ENCODE data around the gene PHF5A. TPM values are rescaled to one million over a fixed set of nuclear protein-coding genes. Genes with fewer than 3 reads are reported as not detected.

PHF5A gene
- polyA plus RNA-seq, 3 donors from 2014 or later, result 26.4 to 31.0 (median 29.9) TPM

- peak in 2 of 3 donors; percentile 15 to 17 for DNase-seq
- H3K4me1 Mint-ChIP-seq, result peaks cover 0 to 6% of the 10 kb centered on the region in 2 donors
- H3K36me3 Mint-ChIP-seq, result peaks cover 0 to 6% (median 3%) of the 10 kb centered on the region in 3 donors
- peaks cover 0 to 3% (median 1%) of the 10 kb centered on the region in 3 donors for H3K27me3 Mint-ChIP-seq (ENCODE audit: low read depth in 3 of 3)
- H3K27ac Mint-ChIP-seq, result no peak overlapping the region
- no peaks in the 10 kb centered on the region for H3K9me3 Mint-ChIP-seq
- no peak overlapping the region for H3K4me3 Mint-ChIP-seq
These were observed 32.7 kb upstream of the PHF5A start for GRCh38 chr22:41501209-41501608.

GRCh38 chr22:41500303-41500702 is 31.8 kb upstream of the PHF5A start:
- DNase-seq, result no peak
- H3K9me3 Mint-ChIP-seq, result no peaks in the 10 kb centered on the region
- H3K36me3 Mint-ChIP-seq, result peaks cover 0 to 6% (median 3%) of the 10 kb centered on the region in 3 donors
- no peak overlapping the region for H3K4me3 Mint-ChIP-seq
- H3K27me3 Mint-ChIP-seq (ENCODE audit: low read depth in 3 of 3), result peaks cover 0 to 3% (median 1%) of the 10 kb centered on the region in 3 donors
- no peak overlapping the region for H3K27ac Mint-ChIP-seq
- peaks cover 0 to 6% of the 10 kb centered on the region in 2 donors for H3K4me1 Mint-ChIP-seq

GRCh38 chr22:41499624-41500280 is 31.3 kb upstream of the PHF5A start:
- DNase-seq, result no peak

GRCh38 chr22:41498303-41498835 is 29.9 kb upstream of the PHF5A start:
- H3K36me3 Mint-ChIP-seq, result peaks cover 0 to 6% (median 3%) of the 10 kb centered on the region in 3 donors
- peaks cover 0 to 4% of the 10 kb centered on the region in 2 donors for H3K4me1 Mint-ChIP-seq
- no peak overlapping the region for H3K27ac Mint-ChIP-seq
- no peaks in the 10 kb centered on the region for H3K9me3 Mint-ChIP-seq
- no peak overlapping the region for H3K4me3 Mint-ChIP-seq
- peaks cover 0 to 3% (median 1%) of the 10 kb centered on the region in 3 donors for H3K27me3 Mint-ChIP-seq (ENCODE audit: low read depth in 3 of 3)
- no peak for DNase-seq

More at GRCh38 chr22:41499624-41500280, 31.3 kb upstream of the PHF5A start:
- peaks cover 0 to 4% of the 10 kb centered on the region in 2 donors for H3K4me1 Mint-ChIP-seq
- H3K27me3 Mint-ChIP-seq (ENCODE audit: low read depth in 3 of 3), result peaks cover 0 to 3% (median 1%) of the 10 kb centered on the region in 3 donors
- H3K9me3 Mint-ChIP-seq, result no peaks in the 10 kb centered on the region
- peak overlapping the region in 1 of 6 donors; percentile 69 for H3K27ac Mint-ChIP-seq
- H3K36me3 Mint-ChIP-seq, result peaks cover 0 to 6% (median 3%) of the 10 kb centered on the region in 3 donors
- H3K4me3 Mint-ChIP-seq, result no peak overlapping the region

DNA sequence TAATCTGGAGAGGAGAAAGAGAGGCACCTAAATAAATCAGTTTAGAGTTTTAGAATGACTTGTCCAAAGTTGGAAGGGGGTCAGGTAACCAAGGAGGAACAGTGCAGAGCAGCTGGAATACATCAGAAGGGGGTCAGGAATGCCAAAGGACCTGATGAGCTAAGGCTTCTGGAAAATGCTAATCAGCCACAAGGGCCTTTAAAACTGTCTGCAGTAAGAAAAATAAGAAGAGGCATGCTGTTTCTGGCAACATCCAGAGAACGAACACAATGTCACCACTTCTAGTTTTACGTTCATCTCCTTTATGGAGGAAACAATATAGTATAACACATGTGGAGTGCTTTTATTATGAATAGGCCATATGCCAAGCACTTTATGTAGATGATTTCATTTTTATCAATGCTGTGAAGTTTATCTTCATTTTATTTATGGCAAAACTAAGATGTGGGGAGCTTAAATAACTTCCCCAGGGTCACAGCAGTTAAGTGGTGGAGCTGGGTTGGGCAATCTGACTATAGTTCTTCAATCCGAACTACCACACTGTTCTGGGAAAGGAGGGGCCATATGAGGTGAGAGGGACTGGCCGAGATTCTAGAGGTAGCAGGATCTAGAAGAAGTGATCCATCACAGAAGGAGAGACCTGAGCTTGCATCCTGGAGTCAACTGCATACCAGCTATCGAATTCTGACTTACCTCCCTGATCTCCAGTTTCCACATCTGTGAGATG is 23.0 kb upstream of the PHF5A start:
- H3K27me3 Mint-ChIP-seq (ENCODE audit: low read depth in 3 of 3), result peaks cover 0 to 1% (median 0%) of the 10 kb centered on the region in 3 donors
- H3K4me1 Mint-ChIP-seq, result peaks cover 8 to 41% of the 10 kb centered on the region in 2 donors
- no peaks in the 10 kb centered on the region for H3K36me3 Mint-ChIP-seq
- peak overlapping the region in 1 of 6 donors; percentile 35 for H3K27ac Mint-ChIP-seq
- H3K4me3 Mint-ChIP-seq, result no peak overlapping the region
- no peak for DNase-seq
- no peaks in the 10 kb centered on the region for H3K9me3 Mint-ChIP-seq

GRCh38 chr22:41488596-41489385 is 20.3 kb upstream of the PHF5A start:
- Mint-ChIP-seq H3K36me3 (peaks cover 0 to 3% (median 0%) of the 10 kb centered on the region in 3 donors), H3K9me3 (no peaks in the 10 kb centered on the region), H3K4me3 (no peak overlapping the region), H3K27ac (no peak overlapping the region), H3K4me1 (peaks cover 14 to 47% of the 10 kb centered on the region in 2 donors), H3K27me3 (ENCODE audit: low read depth in 3 of 3) (peaks cover 0 to 1% (median 0%) of the 10 kb centered on the region in 3 donors)
- no peak for DNase-seq

DNA sequence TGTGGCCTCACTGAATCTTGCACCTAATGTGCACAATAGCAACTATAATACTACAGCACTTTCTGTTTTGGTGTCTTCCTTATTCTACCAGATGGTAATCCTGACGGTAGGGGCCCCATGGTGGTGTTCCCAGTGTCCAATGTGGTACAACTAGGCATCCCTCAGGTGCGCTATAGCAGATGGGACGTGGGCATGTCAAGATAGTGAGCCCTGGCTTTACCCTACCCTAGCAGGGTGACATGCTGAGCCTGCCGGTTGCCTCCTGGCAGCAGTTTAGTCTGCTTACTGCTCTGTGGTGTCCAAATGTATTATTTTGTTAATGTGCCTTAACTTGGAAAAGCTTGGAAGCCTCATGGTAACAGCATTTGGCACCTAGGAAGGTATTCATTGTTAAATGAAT is 19.6 kb upstream of the PHF5A start:
- no peak for DNase-seq
- Mint-ChIP-seq H3K27me3 (ENCODE audit: low read depth in 3 of 3) (peaks cover 0 to 1% (median 0%) of the 10 kb centered on the region in 3 donors), H3K36me3 (peaks cover 0 to 3% (median 0%) of the 10 kb centered on the region in 3 donors), H3K4me3 (no peak overlapping the region), H3K9me3 (no peaks in the 10 kb centered on the region), H3K27ac (no peak overlapping the region), H3K4me1 (peaks cover 14 to 47% of the 10 kb centered on the region in 2 donors)

- Mint-ChIP-seq H3K36me3 (peaks cover 0 to 3% (median 0%) of the 10 kb centered on the region in 3 donors), H3K4me3 (no peak overlapping the region), H3K4me1 (peaks cover 21 to 55% of the 10 kb centered on the region in 2 donors), H3K27me3 (ENCODE audit: low read depth in 3 of 3) (peaks cover 0 to 1% (median 0%) of the 10 kb centered on the region in 3 donors), H3K9me3 (no peaks in the 10 kb centered on the region), H3K27ac (no peak overlapping the region)
- DNase-seq, result no peak
These were observed 18.8 kb upstream of the PHF5A start for GRCh38 chr22:41487037-41487935.

GRCh38 chr22:41485033-41485432 is 16.5 kb upstream of the PHF5A start:
- Mint-ChIP-seq H3K9me3 (no peaks in the 10 kb centered on the region), H3K27me3 (ENCODE audit: low read depth in 3 of 3) (peaks cover 0 to 1% (median 0%) of the 10 kb centered on the region in 3 donors), H3K36me3 (peaks cover 0 to 3% (median 0%) of the 10 kb centered on the region in 3 donors), H3K4me3 (no peak overlapping the region), H3K4me1 (peaks cover 24 to 65% of the 10 kb centered on the region in 2 donors), H3K27ac (no peak overlapping the region)
- DNase-seq, result no peak

DNA sequence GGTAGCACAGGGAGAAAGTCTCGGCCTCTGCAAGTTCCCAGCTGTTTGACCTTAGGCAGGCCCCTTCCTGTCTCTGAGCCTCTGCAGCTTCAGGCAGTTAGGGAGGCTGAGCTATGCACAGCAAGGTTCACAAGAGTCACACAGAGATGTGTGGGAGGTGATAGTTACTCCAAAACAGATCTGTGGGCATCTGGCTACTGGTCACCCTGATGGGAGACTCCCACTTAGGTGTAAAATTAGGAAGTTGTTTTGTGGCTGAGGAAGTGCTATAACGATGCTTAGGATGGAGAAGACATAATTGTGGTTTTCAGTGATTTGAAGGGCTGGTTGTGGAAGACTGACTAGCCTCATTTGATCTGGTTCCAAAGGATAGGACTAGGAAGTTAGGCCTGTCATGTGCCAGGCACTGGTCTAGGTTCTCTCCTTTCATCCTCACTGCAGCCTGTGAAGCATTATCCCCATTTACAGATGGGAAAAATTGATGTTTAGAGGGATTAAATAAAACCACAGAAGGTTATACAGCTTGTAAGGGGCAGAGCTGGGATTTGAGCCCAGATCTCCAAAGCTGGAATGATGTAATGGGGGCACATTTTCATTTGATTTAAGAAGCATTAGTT is 13.9 kb upstream of the PHF5A start:
- Mint-ChIP-seq H3K4me1 (peaks cover 22 to 52% of the 10 kb centered on the region in 2 donors), H3K27ac (peak overlapping the region in 2 of 6 donors; percentile 37 to 41), H3K27me3 (ENCODE audit: low read depth in 3 of 3) (no peaks in the 10 kb centered on the region), H3K4me3 (no peak overlapping the region), H3K9me3 (no peaks in the 10 kb centered on the region), H3K36me3 (peaks cover 0 to 3% (median 0%) of the 10 kb centered on the region in 3 donors)
- DNase-seq, result no peak

- Mint-ChIP-seq H3K4me3 (no peak overlapping the region), H3K27ac (peak overlapping the region in 1 of 6 donors; percentile 41), H3K36me3 (peaks cover 0 to 3% (median 0%) of the 10 kb centered on the region in 3 donors), H3K4me1 (peaks cover 19 to 47% of the 10 kb centered on the region in 2 donors), H3K9me3 (no peaks in the 10 kb centered on the region), H3K27me3 (ENCODE audit: low read depth in 3 of 3) (no peaks in the 10 kb centered on the region)
- DNase-seq, result no peak
These were observed 13.4 kb upstream of the PHF5A start for GRCh38 chr22:41481925-41482318.

DNA sequence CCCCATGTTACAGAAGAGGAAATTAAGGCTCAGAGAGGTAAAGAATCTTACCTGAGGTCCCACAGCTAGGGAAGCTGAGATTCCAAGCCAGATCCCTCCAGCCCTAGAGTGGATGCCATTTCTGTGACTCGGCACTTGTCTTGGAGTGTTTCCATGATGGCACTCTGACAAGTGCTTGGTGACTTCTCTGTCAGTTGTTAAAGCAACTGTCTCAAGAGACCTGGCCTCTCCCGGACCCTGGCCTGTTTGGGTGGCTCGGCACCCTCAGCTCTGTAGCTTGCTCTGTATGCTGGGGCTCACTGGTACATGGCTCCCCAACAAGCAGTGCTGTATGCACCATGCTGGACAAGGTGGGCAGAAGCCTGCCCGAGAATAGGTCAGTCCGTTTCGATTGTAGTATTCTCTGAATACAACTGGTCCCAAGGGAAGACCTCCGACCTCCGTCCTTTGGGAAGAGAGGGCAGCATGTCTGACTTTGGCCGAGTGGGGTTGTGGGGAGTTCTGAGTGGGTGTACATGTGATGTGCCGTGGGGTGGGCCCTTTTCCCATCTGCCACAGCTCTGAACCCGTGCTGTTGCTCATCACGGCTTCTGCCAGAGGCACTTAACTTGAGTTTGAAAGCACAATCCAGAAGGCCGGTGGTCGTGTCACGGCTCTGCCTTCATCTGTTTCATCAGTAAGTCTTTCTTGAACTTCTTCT is 12.8 kb upstream of the PHF5A start:
- H3K4me3 Mint-ChIP-seq, result no peak overlapping the region
- H3K27me3 Mint-ChIP-seq (ENCODE audit: low read depth in 3 of 3), result no peaks in the 10 kb centered on the region
- peaks cover 0 to 3% (median 0%) of the 10 kb centered on the region in 3 donors for H3K36me3 Mint-ChIP-seq
- H3K4me1 Mint-ChIP-seq, result peaks cover 20 to 44% of the 10 kb centered on the region in 2 donors
- no peaks in the 10 kb centered on the region for H3K9me3 Mint-ChIP-seq
- no peak for DNase-seq
- H3K27ac Mint-ChIP-seq, result no peak overlapping the region
